ENCODE measurements around the gene MEGF11.

DNA sequence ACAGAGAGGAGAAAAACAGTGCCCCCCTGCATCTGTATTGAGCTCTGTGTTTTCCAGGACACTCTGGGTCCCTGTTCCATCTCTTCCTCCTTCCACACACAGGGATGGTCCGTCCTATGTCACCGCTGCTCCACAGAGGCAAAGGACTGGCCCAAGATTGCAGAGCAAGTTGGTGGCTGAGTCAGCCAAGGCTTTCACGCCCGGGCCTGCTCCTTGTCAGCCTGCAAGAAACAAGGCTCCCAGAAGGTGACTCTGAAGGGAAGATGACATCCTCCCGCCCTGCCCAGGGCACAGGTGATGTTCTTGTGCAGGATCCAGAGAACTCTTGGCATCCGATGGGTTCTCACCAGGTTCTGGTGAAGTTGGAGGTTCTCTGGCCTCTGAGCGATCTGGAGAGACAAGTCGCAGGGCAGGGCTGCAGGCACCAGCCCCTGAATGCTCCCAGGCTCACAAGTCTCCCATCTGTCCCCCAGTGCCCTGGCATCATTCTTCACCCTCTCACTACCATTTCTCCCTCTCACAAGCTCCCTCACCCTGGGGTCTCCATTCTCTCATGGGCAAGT lies 138.6 kb downstream of the MEGF11 start:
- TF ChIP-seq, protein P1, sequence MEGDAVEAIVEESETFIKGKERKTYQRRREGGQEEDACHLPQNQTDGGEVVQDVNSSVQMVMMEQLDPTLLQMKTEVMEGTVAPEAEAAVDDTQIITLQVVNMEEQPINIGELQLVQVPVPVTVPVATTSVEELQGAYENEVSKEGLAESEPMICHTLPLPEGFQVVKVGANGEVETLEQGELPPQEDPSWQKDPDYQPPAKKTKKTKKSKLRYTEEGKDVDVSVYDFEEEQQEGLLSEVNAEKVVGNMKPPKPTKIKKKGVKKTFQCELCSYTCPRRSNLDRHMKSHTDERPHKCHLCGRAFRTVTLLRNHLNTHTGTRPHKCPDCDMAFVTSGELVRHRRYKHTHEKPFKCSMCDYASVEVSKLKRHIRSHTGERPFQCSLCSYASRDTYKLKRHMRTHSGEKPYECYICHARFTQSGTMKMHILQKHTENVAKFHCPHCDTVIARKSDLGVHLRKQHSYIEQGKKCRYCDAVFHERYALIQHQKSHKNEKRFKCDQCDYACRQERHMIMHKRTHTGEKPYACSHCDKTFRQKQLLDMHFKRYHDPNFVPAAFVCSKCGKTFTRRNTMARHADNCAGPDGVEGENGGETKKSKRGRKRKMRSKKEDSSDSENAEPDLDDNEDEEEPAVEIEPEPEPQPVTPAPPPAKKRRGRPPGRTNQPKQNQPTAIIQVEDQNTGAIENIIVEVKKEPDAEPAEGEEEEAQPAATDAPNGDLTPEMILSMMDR (IDR thresholded peaks at IDR 0.05) = no peak
- no peak for TF ChIP-seq POLR2A (IDR thresholded peaks at IDR 0.05)
